NT2/D1 (cell line): ENCODE measurements around the gene KCNC4.

Experiments used
- SUZ12 ChIP-seq: IDR thresholded peaks from 2 replicates; pipeline ENCODE4 v1.6.1; 2011; ENCODE audit not compliant: insufficient read length, insufficient read depth; ENCODE audit errors: extremely low read depth
- YY1 ChIP-seq: IDR thresholded peaks from 2 replicates; pipeline ENCODE4 v1.6.1; 2011; ENCODE audit not compliant: insufficient read length, insufficient read depth
- ZNF274 ChIP-seq: IDR thresholded peaks from 2 replicates; pipeline ENCODE4 v1.6.1; 2011; ENCODE audit warnings: mild to moderate bottlenecking, low read depth, low read length

- TF ChIP-seq YY1 (no peak), ZNF274 (no peak), SUZ12 (no peak)
These were observed 2.3 kb downstream of the KCNC4 start for GRCh38 chr1:110212169-110213142.
